Inflammatory macrophage treated with lipopolysaccharide for 1 hour (primary cell): ENCODE measurements around the gene FAM162B.
"Not testable (repeated sequence)": the region's sequence is repeated elsewhere in the genome, so short reads cannot be mapped to it uniquely, and the experiment has no call there.

Experiments
- DNase-seq, 2 donors: peaks; one replicate each; pipeline ENCODE4 v3.0.0-alpha.2; 2020 to 2022

Gene FAM162B

DNA sequence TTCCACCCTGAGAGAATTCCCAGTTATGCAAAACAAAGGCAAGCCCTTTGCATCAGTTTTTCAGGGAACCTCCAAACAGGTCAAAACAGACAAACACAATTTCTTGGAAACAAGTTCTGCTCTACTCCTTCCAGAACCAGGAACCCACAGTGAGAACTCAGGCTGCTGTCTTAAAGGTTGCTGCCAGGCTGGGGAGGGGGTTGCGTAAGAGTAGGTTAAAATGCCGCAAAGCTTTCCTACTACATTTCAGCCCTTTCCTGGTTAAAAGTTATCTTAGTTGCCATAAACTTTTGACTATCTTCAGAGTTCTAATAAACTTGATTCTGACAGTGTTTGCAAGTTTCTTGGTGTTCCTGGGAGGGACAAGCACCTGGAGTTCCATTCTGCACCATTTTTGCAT is 50.8 kb downstream of the FAM162B start:
- DNase-seq, result peak; percentile 0 to 6

DNA sequence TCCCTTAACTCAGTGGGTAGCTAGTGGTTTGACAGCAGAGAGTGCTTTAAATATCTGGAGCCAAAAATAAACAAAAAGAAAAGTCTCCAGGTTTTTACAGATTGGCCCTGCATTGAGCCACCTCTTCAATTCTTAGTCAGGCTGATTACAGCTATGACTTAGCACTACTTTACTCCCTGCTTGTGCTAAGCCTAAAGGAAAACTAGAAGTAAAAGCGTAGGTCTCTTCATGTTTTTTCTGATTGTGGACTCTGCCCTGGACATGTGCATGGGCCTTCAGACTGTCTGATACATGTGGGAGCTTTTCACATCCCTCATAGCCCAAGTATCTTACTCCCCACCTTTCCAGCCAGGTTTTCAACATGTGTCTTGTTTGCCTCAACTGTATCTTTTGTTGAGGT is 51.2 kb downstream of the FAM162B start:
- DNase-seq, result no peak

DNA sequence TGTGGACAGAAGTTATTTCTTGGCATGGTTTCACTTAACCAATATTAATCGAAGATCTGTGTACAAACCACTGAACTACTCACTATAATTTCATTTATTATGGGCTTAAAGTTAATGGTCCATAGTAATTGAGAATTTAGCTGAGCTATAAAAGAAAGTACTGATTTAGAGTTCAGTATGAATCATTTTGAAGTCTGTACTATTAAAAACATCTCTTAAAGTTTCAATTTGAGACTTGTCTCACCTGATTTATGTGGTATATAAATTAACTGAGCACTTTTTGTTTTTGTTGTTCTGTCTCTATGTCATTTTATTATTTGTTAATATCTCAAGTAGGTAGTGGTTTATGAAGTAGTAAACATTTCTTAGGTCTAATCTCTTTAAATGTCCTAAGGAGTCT is 59.6 kb downstream of the FAM162B start:
- DNase-seq, result no peak

DNA sequence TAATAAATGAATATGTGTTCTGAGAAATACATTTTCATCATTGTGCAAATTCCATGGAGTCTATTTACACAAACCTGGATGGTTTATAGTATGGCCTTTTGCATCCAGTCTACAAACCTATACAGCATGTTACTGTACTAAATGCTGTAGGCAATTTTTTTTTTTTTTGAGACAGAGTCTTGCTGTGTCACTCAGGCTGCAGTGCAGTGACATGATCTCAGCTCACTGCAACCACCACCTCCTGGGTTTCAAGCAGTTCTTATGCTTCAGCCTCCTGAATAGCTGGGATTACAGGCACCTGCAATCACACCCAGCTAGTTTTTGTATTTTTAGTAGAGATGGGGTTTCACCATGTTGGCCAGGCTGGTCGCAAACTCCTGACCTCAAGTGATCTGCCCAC is 61.6 kb downstream of the FAM162B start:
- DNase-seq, result not testable (repeated sequence)
